Activated B cell treated with CpG ODN at 0.5 μM for 24 hours (primary cell): ENCODE data around the gene ZNF687. TPM values are rescaled to one million over a fixed set of nuclear protein-coding genes. Genes with fewer than 3 reads are reported as not detected.

ENCODE experiments used
- ATAC-seq: fragments of 200-7000 bp; cut with Tn5 transposase; one replicate; pipeline ENCODE4 v1.10.0; 2021; ENCODE audit warnings: low read depth, mild to moderate bottlenecking, moderate library complexity
- CTCF ChIA-PET: fragments of 350-600 bp; sonication (Branson Sonifier 250); formaldehyde crosslinking; loops from one replicate; lab custom pipeline; 2021; ENCODE audit warnings: antibody characterized with exemption; lab: Charles Lee
- POLR2A ChIA-PET: fragments of 350-600 bp; sonication (Branson Sonifier 250); formaldehyde crosslinking; loops from one replicate; lab custom pipeline; 2021; ENCODE audit warnings: antibody characterized with exemption; lab: Charles Lee
- DNase-seq: peaks from one replicate; pipeline ENCODE4 v3.0.0; 2022
- H3K27ac Mint-ChIP-seq: one replicate; pipeline ENCODE4 v1.8.0; 2020; ENCODE audit warnings: mixed read lengths
- H3K27me3 Mint-ChIP-seq: one replicate; pipeline ENCODE4 v1.8.0; 2021; ENCODE audit warnings: mixed read lengths
- H3K36me3 Mint-ChIP-seq: one replicate; pipeline ENCODE4 v1.8.0; 2021; ENCODE audit warnings: low read depth, mixed read lengths
- H3K4me1 Mint-ChIP-seq: one replicate; pipeline ENCODE4 v1.8.0; 2021; ENCODE audit warnings: mixed read lengths
- H3K4me3 Mint-ChIP-seq: one replicate; pipeline ENCODE4 v1.8.0; 2020; ENCODE audit warnings: mild to moderate bottlenecking, mixed read lengths
- H3K9me3 Mint-ChIP-seq: one replicate; pipeline ENCODE4 v1.8.0; 2020; ENCODE audit warnings: mixed read lengths
- intact Hi-C: fragments of 100-400 bp; cut with micrococcal nuclease; formaldehyde crosslinking; loops from one replicate; pipeline ENCODE4 v1.15.1; 2024
- total RNA-seq: library from RNA; stranded (reverse); gene quantifications from 2 replicates; pipeline ENCODE4 v1.2.3, GENCODE V29; 2022
- TF ChIP-seq, protein P1 (sequence below): fragments of 200-600 bp; IDR thresholded peaks from one replicate; pipeline ENCODE4 v1.8.0; 2022; ENCODE audit warnings: antibody characterized with exemption, mild to moderate bottlenecking

Gene ZNF687
- total RNA-seq, 1 donor from 2014 or later, result 40.3 TPM

DNA sequence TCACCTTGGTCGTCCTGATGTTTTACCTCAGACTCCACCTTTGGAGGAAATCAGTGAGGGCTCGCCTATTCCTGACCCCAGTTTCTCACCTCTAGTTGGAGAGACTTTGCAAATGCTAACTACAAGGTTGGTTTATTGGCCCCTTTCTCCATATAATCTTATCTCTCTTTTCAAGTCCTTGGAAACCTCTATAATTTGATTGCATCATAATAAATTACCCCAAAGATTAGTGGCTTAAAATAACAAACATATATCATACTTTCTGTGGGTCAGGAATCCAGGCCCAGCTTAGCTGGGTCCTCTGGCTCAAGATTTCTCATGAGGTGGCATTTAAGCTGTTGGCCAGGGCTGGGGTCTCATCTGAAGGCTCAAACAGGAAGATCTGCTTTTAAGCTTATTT lies 39.7 kb upstream of the ZNF687 start:
- ChIA-PET POLR2A (interaction anchor here (0.8 kb wide), 1 partner anchor 9 kb away, joined by 10 read pairs; no protein-coding TSS in a partner anchor), CTCF (interaction anchor here (1.1 kb wide), 1 partner anchor 9 kb away, joined by 3 read pairs; no protein-coding TSS in a partner anchor)
- Mint-ChIP-seq H3K9me3 (no peaks in the 10 kb centered on the region), H3K27me3 (no peaks in the 10 kb centered on the region), H3K36me3 (peaks cover 90% of the 10 kb centered on the region), H3K27ac (no peak overlapping the region), H3K4me1 (peaks cover 9% of the 10 kb centered on the region), H3K4me3 (no peak overlapping the region)
- TF ChIP-seq, protein P1, sequence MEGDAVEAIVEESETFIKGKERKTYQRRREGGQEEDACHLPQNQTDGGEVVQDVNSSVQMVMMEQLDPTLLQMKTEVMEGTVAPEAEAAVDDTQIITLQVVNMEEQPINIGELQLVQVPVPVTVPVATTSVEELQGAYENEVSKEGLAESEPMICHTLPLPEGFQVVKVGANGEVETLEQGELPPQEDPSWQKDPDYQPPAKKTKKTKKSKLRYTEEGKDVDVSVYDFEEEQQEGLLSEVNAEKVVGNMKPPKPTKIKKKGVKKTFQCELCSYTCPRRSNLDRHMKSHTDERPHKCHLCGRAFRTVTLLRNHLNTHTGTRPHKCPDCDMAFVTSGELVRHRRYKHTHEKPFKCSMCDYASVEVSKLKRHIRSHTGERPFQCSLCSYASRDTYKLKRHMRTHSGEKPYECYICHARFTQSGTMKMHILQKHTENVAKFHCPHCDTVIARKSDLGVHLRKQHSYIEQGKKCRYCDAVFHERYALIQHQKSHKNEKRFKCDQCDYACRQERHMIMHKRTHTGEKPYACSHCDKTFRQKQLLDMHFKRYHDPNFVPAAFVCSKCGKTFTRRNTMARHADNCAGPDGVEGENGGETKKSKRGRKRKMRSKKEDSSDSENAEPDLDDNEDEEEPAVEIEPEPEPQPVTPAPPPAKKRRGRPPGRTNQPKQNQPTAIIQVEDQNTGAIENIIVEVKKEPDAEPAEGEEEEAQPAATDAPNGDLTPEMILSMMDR, result no peak
- no peak for ATAC-seq
- intact Hi-C loops, result no loop called here
- DNase-seq, result no peak

DNA sequence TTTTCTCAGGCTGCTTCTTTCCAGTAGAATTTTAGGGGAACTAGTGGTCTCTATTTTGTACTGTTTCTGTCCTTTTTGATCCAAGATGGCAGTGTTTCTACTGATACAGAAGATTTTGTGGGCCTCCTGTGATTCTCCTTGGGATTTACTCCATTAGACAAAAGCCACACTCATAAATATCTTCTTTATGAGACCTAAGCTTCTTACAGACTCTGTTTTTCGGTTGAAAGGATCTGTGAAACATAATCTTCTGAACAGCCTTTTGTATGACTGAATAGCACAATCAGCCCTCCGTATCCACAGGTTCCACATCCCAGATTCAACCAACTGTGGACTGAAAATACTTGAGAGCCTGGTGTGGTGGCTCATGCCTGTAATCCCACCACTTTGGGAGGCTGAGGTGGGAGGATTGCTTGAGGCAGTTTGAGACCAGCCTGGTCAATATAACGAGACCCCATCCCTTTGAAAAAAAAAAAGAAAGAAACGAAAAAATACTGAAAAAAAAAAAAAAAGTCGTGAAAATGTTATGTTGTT lies 38.3 kb upstream of the ZNF687 start:
- ChIA-PET POLR2A (no interaction called here), CTCF (no interaction called here)
- TF ChIP-seq, protein P1, result no peak
- Mint-ChIP-seq H3K36me3 (peaks cover 90% of the 10 kb centered on the region), H3K27ac (no peak overlapping the region), H3K4me1 (no peaks in the 10 kb centered on the region), H3K27me3 (no peaks in the 10 kb centered on the region), H3K4me3 (no peak overlapping the region), H3K9me3 (no peaks in the 10 kb centered on the region)
- intact Hi-C loops, result no loop called here
- ATAC-seq (no peak), DNase-seq (no peak)

DNA sequence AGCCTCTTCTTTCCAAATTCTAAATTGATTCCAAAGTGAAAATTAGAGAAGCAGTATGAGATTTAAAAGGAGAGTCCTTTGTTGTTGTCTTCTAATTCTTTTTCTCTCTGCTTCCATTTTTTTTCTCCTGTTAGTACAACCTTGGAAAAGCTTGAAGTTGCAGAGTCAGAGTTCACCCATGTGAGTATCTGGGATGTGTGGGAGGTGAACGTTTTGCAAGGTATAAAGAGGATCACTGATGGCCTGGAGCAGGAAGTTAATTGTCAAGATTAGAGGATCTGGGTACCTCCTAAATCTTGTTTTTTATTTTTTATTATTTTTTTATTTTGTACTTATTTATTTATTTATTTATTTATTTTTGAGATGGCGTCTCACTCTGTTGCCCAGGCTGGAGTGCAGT lies 35.3 kb upstream of the ZNF687 start:
- ATAC-seq (no peak), DNase-seq (no peak)
- Mint-ChIP-seq H3K4me3 (no peak overlapping the region), H3K4me1 (peaks cover 3% of the 10 kb centered on the region), H3K36me3 (peaks cover 73% of the 10 kb centered on the region), H3K27ac (no peak overlapping the region), H3K9me3 (no peaks in the 10 kb centered on the region), H3K27me3 (no peaks in the 10 kb centered on the region)
- TF ChIP-seq, protein P1, result no peak
- intact Hi-C loops, result no loop called here
- CTCF ChIA-PET, result interaction anchor here (1.2 kb wide), 1 partner anchor 10 kb away, joined by 3 read pairs; no protein-coding TSS in a partner anchor
- POLR2A ChIA-PET, result interaction anchor here (0.6 to 1.5 kb wide), 3 partner anchors 8 to 731 kb away, joined by 3 to 4 read pairs (median 3); partner anchors contain the start of genes FALEC and PSMD4

DNA sequence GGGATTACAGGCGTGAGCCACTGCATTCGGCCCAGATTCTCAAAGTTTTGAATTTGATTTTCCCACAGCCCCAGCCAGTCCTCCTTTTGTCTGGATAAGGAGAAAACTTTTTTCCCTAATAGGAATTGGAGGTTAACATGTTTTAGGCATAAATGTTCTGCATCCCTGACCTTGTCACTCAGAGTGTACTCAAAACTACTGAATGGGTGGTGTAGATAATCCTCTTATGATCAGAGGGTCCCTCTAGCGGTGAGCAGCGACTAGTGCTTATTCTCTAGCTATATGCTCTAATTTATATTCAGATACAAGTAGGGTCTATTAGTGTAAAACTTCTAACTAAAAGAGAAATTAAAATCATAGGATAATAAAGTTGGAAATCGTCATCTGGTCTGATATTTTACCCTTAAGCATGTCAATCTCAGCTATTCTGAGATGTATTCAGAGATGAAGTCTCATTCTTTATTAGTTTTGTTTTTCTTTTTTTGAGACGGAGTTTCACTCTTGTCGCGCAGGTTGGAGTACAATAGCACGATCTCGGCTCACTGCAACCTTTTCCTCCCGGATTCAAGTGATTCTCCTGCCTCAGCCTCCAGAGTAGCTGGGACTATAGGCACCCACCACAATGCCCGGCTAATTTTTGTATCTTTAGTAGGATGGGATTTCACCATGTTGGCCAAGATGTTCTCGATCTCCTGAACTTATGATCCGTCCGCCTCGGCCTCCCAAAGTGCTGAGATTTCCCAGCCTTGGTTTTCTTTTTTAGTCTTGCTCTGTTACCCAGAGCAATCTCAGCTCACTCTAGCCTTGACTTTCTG lies 30.2 kb upstream of the ZNF687 start:
- DNase-seq (no peak), ATAC-seq (peak; percentile 70)
- POLR2A ChIA-PET, result interaction anchor here (0.6 to 2.4 kb wide), 9 partner anchors 9 to 157 kb away, joined by 3 to 15 read pairs (median 9); partner anchors contain the start of genes PI4KB, VPS72 and ZNF687
- Mint-ChIP-seq H3K4me1 (peaks cover 25% of the 10 kb centered on the region), H3K27ac (no peak overlapping the region), H3K36me3 (peaks cover 29% of the 10 kb centered on the region), H3K4me3 (peak overlapping the region; percentile 4), H3K9me3 (no peaks in the 10 kb centered on the region), H3K27me3 (no peaks in the 10 kb centered on the region)
- intact Hi-C loops, result loop anchor here (1.0 to 10.0 kb wide), 5 partner anchors 56 to 247 kb away; partner anchors contain the start of genes MINDY1, PRUNE1 and RFX5
- CTCF ChIA-PET, result interaction anchor here (0.6 to 3.3 kb wide), 18 partner anchors 9 to 227 kb away, joined by 3 to 30 read pairs (median 4); partner anchors contain the start of genes TNFAIP8L2 and ZNF687
- TF ChIP-seq, protein P1, result peak; percentile 90
